Measurements from ENCODE around the gene TPST1. TPM values are rescaled to one million over a fixed set of nuclear protein-coding genes. Genes with fewer than 3 reads are reported as not detected.
A peak's percentile ranks its signal among the peaks of the same experiment; 100 is the strongest.
"Not testable (repeated sequence)": the region's sequence is repeated elsewhere in the genome, so short reads cannot be mapped to it uniquely, and the experiment has no call there.

TPST1 gene
- total RNA-seq, 1 experiment from 2014 or later = 15.0 TPM

DNA sequence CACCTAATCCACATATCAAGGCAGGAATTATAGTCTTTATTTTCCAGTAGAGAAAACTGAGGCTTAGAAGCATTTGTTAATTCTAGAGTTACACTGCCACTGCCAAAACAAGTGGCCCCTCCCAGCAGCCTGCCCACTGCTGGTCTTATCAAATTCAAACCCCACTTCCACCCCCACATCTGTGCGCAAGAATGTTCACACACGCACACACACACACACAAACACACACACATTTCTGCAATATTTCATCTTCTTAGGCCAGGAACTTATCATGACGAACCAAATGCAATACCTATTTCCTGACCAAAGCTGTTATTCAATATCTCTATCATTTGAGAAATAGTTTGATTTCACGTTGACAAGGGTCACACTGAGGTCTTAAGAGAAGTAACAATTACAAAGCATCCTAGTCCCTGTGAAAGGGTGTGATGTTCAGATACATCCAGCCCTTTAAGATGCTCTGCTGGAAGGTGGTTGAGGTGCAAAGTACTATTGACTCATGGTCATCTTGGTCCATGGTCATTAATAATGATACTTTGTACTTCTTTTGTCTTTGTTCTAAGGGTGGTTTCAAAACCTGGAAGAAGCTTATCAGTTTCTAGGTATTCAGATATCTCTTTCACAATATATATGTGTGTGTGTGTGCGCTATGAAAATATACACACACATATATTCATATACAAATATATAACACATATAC, 169.2 kb downstream of the TPST1 start:
- H3K9me3 Mint-ChIP-seq; DNase-seq (ENCODE audit: low spot score); ATAC-seq; H3K4me1 Mint-ChIP-seq; CTCF ChIA-PET; H3K4me3 Mint-ChIP-seq; H3K27me3 Mint-ChIP-seq (ENCODE audit: low read depth); H3K36me3 Mint-ChIP-seq; H3K27ac Mint-ChIP-seq: not testable (repeated sequence)
- POLR2A ChIA-PET = interaction anchor here (0.8 kb wide), 1 partner anchor 23 kb away, joined by 4 read pairs; no protein-coding TSS in a partner anchor

DNA sequence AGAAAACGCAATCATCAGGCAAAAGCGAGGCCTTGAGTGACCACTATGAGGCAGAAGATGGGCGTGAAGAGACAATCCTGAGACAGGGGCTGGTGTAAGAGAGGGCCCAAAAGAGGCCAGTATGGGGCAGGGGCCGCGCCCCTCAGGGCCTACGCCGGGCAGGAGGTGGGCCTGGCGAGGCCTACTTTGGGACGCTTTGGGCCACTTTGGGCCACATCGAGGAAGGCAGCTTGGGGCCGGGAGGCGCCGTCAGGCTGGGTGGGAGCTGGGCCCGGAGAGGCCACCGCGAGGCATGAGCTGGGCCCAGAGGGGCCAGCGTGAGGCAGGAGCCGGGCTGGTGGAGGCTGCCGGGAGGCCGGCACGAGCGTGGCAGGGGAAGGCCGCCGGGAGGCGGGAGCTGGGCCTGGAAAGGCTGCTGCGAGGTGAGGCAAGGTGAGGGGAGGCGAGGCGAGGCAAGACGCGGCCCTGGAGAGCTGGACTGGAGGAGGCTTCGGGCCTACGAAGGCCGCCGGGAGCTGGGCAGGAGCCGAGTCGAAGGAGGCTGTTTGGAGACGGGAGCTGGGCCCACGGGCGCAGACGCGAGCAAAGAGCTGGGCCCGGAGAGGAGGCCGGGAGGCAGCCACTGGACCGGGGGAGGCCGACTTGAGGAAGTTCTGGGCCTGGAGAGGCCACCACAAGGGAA, 171.3 kb downstream of the TPST1 start:
- peak; percentile 66 for ATAC-seq
- POLR2A ChIA-PET = no interaction called here
- Mint-ChIP-seq H3K27ac (peak overlapping the region; percentile 82; the same call in 1 of the 2 replicates), H3K27me3 (ENCODE audit: low read depth) (no peaks in the 10 kb centered on the region), H3K4me3 (no peak overlapping the region), H3K36me3 (peaks cover 4% of the 10 kb centered on the region), H3K4me1 (no peaks in the 10 kb centered on the region), H3K9me3 (no peaks in the 10 kb centered on the region)
- TF ChIP-seq JAZF1 (CRISPR knock-in tag; IDR thresholded peaks at IDR 0.05) (no peak), FOXP1 (CRISPR knock-in tag; IDR thresholded peaks at IDR 0.05; ENCODE audit: borderline replicate concordance) (0 out of 2 replicates have a peak, but pooled peaks have one; percentile 32), PRRX2 (CRISPR knock-in tag; IDR thresholded peaks at IDR 0.05) (no peak)
- TF ChIP-seq, protein P1, sequence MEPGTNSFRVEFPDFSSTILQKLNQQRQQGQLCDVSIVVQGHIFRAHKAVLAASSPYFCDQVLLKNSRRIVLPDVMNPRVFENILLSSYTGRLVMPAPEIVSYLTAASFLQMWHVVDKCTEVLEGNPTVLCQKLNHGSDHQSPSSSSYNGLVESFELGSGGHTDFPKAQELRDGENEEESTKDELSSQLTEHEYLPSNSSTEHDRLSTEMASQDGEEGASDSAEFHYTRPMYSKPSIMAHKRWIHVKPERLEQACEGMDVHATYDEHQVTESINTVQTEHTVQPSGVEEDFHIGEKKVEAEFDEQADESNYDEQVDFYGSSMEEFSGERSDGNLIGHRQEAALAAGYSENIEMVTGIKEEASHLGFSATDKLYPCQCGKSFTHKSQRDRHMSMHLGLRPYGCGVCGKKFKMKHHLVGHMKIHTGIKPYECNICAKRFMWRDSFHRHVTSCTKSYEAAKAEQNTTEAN (CRISPR knock-in tag; IDR thresholded peaks at IDR 0.05) = no peak
- CTCF ChIA-PET = interaction anchor here (0.7 to 1.8 kb wide), 4 partner anchors 13 to 346 kb away, joined by 3 to 11 read pairs (median 4); no protein-coding TSS in a partner anchor
- no peak for DNase-seq (ENCODE audit: low spot score)

DNA sequence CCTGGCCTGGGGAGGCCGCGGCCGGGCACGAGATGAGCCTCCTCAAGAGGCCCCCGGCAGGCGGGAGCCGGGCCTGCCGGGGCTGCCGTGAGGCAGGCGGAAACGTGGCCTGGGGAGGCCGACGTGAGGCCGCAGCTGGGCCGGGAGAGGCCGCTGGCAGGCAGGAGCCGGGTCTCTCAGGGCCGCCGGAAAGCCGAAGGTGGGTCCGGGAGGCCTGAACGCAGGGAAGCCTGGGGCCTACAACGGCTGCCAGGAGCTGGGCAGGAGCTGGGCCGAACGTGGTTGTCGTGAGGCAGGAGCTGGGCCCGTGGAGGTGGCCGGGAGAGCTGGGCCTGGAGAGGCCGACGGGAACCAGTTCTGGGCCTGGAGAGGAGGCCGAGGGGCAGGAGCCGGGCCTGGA, 171.9 kb downstream of the TPST1 start:
- DNase-seq (ENCODE audit: low spot score) (no peak), ATAC-seq (no peak)
- POLR2A ChIA-PET = interaction anchor here (0.6 kb wide), 1 partner anchor 64 kb away, joined by 6 read pairs; no protein-coding TSS in a partner anchor
- H3K27ac Mint-ChIP-seq = no peak overlapping the region
- no peaks in the 10 kb centered on the region for H3K4me1 Mint-ChIP-seq
- CTCF ChIA-PET = interaction anchor here (0.8 to 1.8 kb wide), 3 partner anchors 14 to 172 kb away, joined by 3 to 11 read pairs (median 3); no protein-coding TSS in a partner anchor
- H3K9me3 Mint-ChIP-seq = no peaks in the 10 kb centered on the region
- H3K4me3 Mint-ChIP-seq = no peak overlapping the region
- peaks cover 4% of the 10 kb centered on the region for H3K36me3 Mint-ChIP-seq
- no peaks in the 10 kb centered on the region for H3K27me3 Mint-ChIP-seq (ENCODE audit: low read depth)
- TF ChIP-seq, protein P2, sequence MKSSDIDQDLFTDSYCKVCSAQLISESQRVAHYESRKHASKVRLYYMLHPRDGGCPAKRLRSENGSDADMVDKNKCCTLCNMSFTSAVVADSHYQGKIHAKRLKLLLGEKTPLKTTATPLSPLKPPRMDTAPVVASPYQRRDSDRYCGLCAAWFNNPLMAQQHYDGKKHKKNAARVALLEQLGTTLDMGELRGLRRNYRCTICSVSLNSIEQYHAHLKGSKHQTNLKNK (CRISPR knock-in tag; IDR thresholded peaks at IDR 0.05) = no peak
- no peak for TF ChIP-seq NFATC4 (CRISPR knock-in tag; IDR thresholded peaks at IDR 0.05)
- TF ChIP-seq, protein P3, sequence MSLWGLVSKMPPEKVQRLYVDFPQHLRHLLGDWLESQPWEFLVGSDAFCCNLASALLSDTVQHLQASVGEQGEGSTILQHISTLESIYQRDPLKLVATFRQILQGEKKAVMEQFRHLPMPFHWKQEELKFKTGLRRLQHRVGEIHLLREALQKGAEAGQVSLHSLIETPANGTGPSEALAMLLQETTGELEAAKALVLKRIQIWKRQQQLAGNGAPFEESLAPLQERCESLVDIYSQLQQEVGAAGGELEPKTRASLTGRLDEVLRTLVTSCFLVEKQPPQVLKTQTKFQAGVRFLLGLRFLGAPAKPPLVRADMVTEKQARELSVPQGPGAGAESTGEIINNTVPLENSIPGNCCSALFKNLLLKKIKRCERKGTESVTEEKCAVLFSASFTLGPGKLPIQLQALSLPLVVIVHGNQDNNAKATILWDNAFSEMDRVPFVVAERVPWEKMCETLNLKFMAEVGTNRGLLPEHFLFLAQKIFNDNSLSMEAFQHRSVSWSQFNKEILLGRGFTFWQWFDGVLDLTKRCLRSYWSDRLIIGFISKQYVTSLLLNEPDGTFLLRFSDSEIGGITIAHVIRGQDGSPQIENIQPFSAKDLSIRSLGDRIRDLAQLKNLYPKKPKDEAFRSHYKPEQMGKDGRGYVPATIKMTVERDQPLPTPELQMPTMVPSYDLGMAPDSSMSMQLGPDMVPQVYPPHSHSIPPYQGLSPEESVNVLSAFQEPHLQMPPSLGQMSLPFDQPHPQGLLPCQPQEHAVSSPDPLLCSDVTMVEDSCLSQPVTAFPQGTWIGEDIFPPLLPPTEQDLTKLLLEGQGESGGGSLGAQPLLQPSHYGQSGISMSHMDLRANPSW (CRISPR knock-in tag; conservative IDR thresholded peaks at IDR 0.05; ENCODE audit: low read depth) = no peak
- no peak for TF ChIP-seq ESRRA (CRISPR knock-in tag; IDR thresholded peaks at IDR 0.05; ENCODE audit: borderline replicate concordance)
- no peak for TF ChIP-seq ETV6 (CRISPR knock-in tag; IDR thresholded peaks at IDR 0.05)
- TF ChIP-seq, protein P4, sequence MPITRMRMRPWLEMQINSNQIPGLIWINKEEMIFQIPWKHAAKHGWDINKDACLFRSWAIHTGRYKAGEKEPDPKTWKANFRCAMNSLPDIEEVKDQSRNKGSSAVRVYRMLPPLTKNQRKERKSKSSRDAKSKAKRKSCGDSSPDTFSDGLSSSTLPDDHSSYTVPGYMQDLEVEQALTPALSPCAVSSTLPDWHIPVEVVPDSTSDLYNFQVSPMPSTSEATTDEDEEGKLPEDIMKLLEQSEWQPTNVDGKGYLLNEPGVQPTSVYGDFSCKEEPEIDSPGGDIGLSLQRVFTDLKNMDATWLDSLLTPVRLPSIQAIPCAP (CRISPR knock-in tag; IDR thresholded peaks at IDR 0.05) = no peak
- TF ChIP-seq FOXP1 (CRISPR knock-in tag; IDR thresholded peaks at IDR 0.05; ENCODE audit: borderline replicate concordance) = no peak
- no peak for TF ChIP-seq GABPB1 (CRISPR knock-in tag; IDR thresholded peaks at IDR 0.05)
- TF ChIP-seq, protein P5, sequence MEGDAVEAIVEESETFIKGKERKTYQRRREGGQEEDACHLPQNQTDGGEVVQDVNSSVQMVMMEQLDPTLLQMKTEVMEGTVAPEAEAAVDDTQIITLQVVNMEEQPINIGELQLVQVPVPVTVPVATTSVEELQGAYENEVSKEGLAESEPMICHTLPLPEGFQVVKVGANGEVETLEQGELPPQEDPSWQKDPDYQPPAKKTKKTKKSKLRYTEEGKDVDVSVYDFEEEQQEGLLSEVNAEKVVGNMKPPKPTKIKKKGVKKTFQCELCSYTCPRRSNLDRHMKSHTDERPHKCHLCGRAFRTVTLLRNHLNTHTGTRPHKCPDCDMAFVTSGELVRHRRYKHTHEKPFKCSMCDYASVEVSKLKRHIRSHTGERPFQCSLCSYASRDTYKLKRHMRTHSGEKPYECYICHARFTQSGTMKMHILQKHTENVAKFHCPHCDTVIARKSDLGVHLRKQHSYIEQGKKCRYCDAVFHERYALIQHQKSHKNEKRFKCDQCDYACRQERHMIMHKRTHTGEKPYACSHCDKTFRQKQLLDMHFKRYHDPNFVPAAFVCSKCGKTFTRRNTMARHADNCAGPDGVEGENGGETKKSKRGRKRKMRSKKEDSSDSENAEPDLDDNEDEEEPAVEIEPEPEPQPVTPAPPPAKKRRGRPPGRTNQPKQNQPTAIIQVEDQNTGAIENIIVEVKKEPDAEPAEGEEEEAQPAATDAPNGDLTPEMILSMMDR (IDR thresholded peaks at IDR 0.05) = no peak
- no peak for TF ChIP-seq NR1H2 (CRISPR knock-in tag; IDR thresholded peaks at IDR 0.05)
- TF ChIP-seq PRRX2 (CRISPR knock-in tag; IDR thresholded peaks at IDR 0.05) = no peak
- TF ChIP-seq, protein P6, sequence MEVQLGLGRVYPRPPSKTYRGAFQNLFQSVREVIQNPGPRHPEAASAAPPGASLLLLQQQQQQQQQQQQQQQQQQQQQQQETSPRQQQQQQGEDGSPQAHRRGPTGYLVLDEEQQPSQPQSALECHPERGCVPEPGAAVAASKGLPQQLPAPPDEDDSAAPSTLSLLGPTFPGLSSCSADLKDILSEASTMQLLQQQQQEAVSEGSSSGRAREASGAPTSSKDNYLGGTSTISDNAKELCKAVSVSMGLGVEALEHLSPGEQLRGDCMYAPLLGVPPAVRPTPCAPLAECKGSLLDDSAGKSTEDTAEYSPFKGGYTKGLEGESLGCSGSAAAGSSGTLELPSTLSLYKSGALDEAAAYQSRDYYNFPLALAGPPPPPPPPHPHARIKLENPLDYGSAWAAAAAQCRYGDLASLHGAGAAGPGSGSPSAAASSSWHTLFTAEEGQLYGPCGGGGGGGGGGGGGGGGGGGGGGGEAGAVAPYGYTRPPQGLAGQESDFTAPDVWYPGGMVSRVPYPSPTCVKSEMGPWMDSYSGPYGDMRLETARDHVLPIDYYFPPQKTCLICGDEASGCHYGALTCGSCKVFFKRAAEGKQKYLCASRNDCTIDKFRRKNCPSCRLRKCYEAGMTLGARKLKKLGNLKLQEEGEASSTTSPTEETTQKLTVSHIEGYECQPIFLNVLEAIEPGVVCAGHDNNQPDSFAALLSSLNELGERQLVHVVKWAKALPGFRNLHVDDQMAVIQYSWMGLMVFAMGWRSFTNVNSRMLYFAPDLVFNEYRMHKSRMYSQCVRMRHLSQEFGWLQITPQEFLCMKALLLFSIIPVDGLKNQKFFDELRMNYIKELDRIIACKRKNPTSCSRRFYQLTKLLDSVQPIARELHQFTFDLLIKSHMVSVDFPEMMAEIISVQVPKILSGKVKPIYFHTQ (CRISPR knock-in tag; IDR thresholded peaks at IDR 0.05) = no peak
- no peak for TF ChIP-seq ZNF416 (CRISPR knock-in tag; IDR thresholded peaks at IDR 0.05)
- TF ChIP-seq JAZF1 (CRISPR knock-in tag; IDR thresholded peaks at IDR 0.05) = no peak
- TF ChIP-seq, protein P7, sequence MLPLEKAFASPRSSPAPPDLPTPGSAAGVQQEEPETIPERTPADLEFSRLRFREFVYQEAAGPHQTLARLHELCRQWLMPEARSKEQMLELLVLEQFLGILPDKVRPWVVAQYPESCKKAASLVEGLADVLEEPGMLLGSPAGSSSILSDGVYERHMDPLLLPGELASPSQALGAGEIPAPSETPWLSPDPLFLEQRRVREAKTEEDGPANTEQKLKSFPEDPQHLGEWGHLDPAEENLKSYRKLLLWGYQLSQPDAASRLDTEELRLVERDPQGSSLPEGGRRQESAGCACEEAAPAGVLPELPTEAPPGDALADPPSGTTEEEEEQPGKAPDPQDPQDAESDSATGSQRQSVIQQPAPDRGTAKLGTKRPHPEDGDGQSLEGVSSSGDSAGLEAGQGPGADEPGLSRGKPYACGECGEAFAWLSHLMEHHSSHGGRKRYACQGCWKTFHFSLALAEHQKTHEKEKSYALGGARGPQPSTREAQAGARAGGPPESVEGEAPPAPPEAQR (CRISPR knock-in tag; IDR thresholded peaks at IDR 0.05) = no peak
